PFSK-1 (cell line): Measurements from ENCODE around the gene FRRS1L.

Experiments used
- FOXP2 ChIP-seq: optimal IDR thresholded peaks from 2 replicates; pipeline ENCODE3; 2011; ENCODE audit warnings: borderline replicate concordance, control low read depth, inconsistent platforms; ENCODE audit not compliant: insufficient read depth; ENCODE audit errors: extremely low read length, extremely low read depth
- POLR2AphosphoS5 ChIP-seq: IDR thresholded peaks from 2 replicates; pipeline ENCODE4 v1.6.1; 2012; ENCODE audit warnings: low read depth, mild to moderate bottlenecking, control low read depth, low read length, moderate library complexity
- REST ChIP-seq, 2 experiments: IDR thresholded peaks; 2 replicates each; pipeline versions ENCODE4 v1.6.1 to v1.8.0; 2011 to 2012; ENCODE audit warnings: low read depth in 2 of 2, low read length in 2 of 2, control low read depth in 1 of 2, inconsistent platforms in 1 of 2, mild to moderate bottlenecking in 1 of 2, moderate library complexity in 1 of 2; ENCODE audit not compliant: insufficient read depth in 1 of 2
- SIN3A ChIP-seq: IDR thresholded peaks from 2 replicates; pipeline ENCODE4 v1.6.1; 2012; ENCODE audit warnings: mild to moderate bottlenecking, low read length, moderate library complexity, borderline replicate concordance; ENCODE audit not compliant: insufficient read depth
- TAF1 ChIP-seq: IDR thresholded peaks from 2 replicates; pipeline ENCODE4 v1.6.1; 2012; ENCODE audit warnings: low read length, control low read depth, borderline replicate concordance; ENCODE audit not compliant: insufficient read depth

Gene FRRS1L

GRCh38 chr9:109182940-109183798 lies 16.1 kb upstream of the FRRS1L start:
- TF ChIP-seq REST (IDR thresholded peaks at IDR 0.05; ENCODE audit: insufficient read depth in 1 of 2, low read depth in 2 of 2, low read length in 2 of 2): no peak

- TF ChIP-seq REST (IDR thresholded peaks at IDR 0.05; ENCODE audit: insufficient read depth in 1 of 2, low read depth in 2 of 2, low read length in 2 of 2) (no peak), TAF1 (no peak), FOXP2 (no peak), SIN3A (no peak), POLR2AphosphoS5 (no peak)
Observed at GRCh38 chr9:109182550-109182939, 15.5 kb upstream of the FRRS1L start.

- no peak for TF ChIP-seq TAF1
Observed at GRCh38 chr9:109181284-109181683, 14.2 kb upstream of the FRRS1L start.

- no peak for TF ChIP-seq TAF1
- no peak for TF ChIP-seq REST (IDR thresholded peaks at IDR 0.05; ENCODE audit: insufficient read depth in 1 of 2, low read depth in 2 of 2, low read length in 2 of 2)
- TF ChIP-seq POLR2AphosphoS5: no peak
- no peak for TF ChIP-seq SIN3A
- TF ChIP-seq FOXP2: no peak
Observed at GRCh38 chr9:109179801-109180523, 12.9 kb upstream of the FRRS1L start.

GRCh38 chr9:109176963-109177362 lies 9.9 kb upstream of the FRRS1L start:
- TF ChIP-seq POLR2AphosphoS5: no peak
- TF ChIP-seq SIN3A: no peak
- TF ChIP-seq REST (IDR thresholded peaks at IDR 0.05; ENCODE audit: insufficient read depth in 1 of 2, low read depth in 2 of 2, low read length in 2 of 2): no peak
- TF ChIP-seq FOXP2: no peak
- TF ChIP-seq TAF1: no peak
